Activated gamma-delta T cell (primary cell): ENCODE measurements around the gene KIAA1671.

ENCODE experiments used
- DNase-seq: peaks from one replicate; lab custom pipeline; 2025; lab: John Stamatoyannopoulos, UW

The KIAA1671 gene

DNA sequence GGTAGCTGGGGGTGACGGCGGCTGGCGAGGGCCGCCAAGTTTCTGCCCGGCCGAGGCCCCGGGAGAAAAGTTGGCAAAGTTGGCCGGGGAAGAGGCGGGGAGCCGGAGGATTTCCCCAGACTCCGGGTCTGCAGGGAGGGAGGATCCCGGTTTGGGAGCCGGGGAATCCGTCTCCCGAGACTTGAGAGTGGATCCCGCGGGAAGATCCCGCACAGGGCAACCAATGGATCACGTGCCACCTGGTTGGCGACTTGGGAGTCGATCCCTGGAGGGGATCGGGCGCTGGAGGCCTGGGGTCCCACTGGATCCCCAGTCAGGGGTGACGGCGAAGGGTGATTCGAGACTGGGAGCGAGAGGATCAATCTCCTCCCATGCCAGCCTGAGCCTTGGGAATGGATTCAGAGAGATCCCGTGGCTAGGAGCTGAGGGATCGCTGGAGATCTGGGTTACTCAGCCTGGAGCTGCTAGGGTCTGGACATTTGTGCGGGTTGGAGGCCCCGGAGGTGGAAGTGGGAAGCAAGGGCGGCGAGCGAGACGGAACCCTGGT, 394 bp downstream of the KIAA1671 start:
- DNase-seq = no peak

DNA sequence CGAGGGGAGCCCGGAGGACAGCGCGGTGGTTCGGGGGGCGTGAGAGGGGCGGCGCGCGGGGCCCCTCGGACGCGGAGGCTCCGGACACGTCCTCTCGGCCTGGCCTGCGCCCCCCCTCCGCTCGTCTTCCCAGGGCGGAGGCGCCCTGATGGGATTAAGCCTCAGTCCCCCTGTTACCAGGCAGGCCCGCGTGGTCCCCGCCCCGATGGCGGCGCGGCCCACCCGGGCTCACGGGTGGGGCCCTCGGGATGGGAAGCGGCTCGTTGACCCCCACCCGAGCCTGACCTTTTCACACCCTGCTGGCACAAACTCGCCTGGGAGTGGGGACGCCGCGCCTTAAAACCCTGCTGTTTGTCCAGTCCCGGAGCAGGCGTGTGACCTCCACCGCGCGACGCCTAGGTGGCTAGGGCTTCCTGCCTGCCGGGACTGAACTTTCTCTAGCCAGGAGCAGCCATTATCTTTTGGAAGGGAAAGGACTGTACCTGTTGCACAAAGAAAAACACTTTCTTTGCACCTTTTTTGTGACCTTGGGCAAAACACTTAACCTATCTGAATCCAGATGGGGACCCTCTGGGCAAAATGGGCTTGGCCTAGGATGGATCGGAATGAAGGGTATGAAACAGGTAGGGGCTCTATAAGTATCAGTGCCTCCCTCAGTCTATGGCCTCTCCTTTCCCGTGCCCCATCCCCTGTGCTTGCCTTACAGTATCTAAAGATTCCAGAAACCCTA, 1.0 kb downstream of the KIAA1671 start:
- DNase-seq = no peak

DNA sequence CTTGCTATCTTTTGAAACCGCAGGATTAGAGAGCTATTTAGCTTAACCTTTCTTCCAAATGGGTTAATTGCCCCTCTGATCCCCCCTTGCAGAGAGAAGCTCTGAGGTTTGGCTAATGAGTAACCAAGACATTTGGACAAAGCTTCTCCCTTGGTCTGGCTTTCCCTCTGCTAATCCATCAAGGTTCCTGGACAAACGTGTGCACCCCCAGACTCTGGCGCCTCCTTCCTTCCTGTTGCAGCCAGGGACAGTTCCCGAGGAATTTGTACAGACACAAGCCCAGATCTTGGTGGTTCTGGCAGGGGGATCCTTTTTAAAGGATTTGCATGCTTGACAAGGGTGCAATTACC, 1.6 kb downstream of the KIAA1671 start:
- DNase-seq = no peak

DNA sequence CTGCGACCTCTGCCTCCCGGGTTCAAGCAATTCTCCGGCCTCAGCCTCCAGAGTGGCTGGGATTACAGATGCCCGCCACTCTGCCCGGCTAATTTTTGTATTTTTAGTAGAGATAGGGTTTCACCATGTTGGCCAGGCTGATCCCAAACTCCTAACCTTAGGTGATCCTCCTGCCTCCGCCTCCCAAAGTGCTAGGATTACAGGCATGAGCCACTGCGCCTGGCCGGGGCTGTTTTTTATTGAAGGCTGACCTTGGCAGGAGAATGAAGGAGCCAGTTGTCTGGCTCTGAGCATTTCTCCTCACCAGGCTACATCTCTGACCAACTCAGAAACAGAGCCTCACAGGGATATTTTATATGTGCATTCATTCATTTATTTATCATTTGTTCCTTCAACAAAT, 2.3 kb downstream of the KIAA1671 start:
- no peak for DNase-seq

DNA sequence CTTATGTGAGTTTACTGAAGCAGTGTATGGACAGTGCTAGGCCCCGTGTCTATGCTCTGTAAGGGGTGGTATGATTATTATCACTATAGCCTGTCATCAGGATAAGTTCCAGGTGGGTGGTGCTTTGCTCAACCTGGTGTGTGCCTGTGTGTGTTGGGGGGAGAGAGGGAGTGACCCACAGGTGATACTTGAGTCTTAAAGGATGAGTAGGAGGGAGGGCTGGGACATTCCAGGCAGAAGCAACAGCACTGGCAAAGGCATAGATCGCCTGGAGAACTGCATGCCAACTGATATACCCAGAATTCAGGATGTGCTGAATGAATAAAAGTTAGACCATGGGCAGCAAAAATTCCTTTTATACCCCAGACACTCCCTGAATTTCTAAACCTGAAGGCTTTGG, 4.5 kb downstream of the KIAA1671 start:
- DNase-seq = no peak

DNA sequence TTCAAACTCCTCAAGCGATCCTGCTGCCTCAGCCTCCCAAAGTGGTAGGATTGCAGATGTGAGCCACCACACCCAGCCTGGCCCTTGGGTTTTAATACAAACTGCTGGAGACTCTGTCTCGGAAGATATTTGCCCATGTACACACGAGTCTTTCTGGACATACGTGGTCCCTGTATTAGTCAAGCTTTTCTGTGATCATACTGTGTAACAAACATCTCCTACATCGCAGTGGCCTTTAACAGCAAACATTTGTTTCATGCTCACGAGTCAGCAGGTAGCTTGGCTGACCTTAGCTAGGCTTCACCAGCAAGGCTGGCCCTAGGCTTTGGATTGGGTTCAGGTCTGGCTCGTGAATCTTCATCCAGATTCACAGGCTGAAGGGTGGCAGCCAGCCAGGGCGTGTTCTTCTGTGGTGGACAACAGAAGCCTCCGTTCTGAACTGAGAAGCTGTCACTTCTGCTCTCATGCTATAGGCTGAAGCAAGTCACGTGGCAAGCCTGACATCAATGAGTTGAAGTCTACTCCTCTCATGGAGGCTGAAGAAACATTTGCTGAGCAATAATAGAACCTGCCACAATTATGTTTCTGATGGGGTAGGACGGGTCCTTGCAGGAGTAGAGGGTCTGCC, 8.8 kb downstream of the KIAA1671 start:
- DNase-seq = no peak

DNA sequence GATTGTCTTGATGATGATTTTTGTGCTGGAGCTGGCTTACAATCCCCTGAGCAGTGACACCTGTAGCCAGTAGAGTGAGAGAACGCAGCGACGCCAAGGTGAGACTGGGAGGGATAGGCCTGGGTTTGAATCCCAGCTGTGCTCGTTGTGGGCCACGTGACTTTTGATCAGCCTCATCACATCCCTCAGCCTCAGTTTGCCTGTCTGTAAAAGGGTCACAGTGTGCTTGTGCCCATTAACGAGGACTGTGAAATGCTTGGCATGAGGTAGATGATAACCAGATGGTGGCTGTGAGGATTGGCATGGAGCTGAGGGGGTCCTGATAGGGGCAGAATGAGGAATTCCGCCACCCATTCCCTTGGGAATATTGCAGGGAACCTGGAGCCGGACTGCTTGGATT, 9.6 kb downstream of the KIAA1671 start:
- no peak for DNase-seq

DNA sequence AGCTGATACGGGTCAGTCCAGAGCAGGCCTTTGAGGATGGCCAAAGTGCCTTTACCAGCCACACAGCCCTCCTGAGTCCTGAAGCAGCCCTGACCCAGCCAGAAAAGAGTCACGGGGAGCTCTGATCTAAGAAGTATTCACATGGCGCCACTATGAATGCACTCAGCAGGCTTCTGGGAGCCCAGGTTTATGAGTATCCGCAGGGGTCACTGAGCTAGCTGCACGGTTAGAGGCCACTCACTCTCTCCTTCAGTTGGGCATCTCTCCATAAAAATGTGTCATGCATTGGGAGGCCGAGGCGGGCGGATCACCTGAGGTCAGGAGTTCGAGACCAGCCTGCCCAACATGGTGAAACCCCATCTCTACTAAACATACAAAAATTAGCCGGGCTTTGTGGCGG, 10.3 kb downstream of the KIAA1671 start:
- DNase-seq = no peak

DNA sequence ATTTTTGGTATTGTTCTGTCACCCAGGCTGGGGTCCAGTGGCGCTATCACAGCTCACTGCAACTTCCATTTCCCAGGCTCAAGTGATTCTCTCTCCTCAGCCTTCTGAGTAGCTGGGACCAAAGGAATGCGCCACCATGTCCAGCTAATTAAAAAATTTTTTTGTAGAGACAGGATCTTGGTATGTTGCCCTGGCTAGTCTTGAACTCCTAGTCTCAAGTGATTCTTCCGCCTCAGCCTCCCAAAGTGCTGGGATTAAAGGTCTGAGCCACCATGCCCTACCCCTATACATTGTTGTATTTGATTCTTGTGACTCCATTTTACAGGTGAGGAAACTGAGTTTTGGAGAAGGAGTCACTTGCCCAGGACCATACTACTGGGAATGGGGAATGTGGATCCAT, 11.9 kb downstream of the KIAA1671 start:
- DNase-seq = no peak

DNA sequence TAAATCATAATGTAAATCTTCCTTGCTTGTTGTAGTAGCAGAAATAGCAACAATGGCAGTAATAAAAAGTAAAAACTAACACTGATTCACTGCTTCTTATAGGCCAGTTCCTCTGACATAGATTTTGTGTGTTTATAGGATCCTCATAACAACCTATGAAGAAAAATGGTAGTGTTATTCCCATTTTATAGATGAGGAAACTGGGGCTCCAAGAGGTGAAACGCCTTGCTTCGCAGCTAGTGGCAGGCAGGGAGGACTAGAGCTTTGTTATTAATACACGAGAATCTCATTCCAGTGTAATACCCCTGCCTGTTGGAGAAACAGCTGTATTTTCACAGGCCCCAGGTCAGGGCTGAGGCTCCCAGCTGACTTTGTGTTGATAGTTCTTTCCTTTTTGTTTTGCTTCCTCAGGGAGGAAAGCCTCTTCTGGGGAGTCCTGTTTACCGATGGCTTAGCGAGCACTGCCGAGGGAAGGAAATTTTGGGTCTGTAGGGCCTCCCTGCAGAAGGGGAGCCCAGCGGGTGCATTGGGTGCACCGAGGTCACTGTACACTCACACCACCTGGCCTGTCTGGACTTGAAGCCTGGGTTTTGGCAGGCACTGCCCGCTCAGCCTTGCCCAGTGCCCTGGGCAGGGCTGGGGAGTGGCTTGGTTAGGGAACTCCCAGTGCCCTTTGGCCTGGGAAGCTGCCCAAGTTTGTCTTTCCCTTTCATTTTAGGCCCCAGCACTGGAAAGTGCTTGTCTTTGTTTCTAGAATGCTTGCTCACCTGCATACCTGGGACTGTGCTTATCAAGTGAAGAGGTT, 13.5 kb downstream of the KIAA1671 start:
- DNase-seq = no peak

DNA sequence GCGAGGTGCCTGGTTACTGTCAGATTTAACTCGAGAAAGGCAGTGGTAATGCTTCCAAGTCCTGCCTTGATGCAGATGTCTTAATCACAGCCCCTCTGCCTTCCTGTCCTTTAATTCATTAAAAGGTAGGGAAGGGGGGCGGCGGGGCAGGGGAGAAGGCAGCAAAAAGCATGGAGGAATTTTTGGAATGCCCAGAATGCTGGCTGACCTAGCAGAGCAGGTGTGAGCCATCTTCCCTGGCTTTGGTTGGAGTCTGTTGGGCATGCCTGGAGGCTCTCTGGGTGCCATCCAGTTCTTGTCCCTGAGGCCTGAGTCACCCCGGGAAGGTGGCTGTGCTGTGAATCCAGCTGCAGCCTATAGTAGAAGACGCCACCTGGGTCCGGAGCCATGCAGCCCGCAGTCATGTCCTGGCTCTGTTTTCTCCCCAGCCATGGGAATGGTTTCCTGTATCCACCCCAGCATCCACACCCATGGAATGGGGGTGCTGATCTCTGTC, 15.6 kb downstream of the KIAA1671 start:
- no peak for DNase-seq

DNA sequence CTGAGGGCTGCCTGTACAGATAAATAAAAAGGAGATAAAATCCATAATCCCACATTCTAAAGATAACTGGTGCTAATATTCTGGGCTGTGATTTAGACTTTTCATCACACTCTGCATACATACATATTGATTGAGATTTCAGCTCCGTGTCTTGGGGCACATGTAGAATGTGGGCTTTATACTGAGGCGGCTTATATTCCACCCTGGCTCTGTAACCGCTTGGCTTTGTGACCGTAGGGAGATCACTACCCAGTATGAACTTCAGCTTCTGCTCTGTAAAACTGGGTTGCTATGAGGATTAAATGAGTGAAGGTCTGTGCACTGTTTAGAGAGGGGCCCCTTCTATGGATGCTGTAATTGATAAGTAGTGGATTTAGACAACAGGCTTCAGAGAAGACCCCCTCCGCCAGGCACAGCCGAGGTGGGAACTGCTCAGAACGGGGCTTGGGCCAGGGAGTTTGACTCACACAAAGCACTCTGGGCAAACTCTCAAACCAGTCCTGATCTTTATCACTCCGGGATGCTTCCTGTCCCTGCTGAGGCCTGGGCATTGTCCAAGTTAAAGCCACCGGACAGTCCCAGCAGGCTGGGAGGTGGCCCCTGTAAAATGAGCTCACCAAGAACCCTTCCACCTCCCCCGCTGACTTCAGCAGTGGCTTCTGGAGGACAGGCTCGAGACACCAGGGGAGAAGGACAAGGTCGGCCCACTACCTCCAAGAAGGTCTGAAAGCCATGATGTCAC, 17.2 kb downstream of the KIAA1671 start:
- no peak for DNase-seq

DNA sequence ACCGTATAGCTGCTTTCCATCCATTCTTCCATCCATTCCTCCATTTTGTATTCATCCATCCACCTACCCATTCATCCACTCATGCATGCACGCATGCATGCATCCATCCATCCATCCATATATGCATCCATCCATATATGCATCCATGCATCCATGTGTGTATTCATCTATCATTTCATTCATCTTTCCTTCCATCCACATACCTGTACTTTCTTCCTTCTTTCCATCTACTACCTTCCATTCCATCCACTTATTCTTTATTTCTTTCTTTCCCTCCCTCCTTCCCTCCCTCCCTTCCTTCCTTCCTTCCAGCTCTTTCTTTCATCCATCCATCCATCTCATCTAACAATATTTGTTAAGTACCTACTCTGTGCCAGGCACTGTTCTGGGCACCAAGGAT, 19.9 kb downstream of the KIAA1671 start:
- no peak for DNase-seq

DNA sequence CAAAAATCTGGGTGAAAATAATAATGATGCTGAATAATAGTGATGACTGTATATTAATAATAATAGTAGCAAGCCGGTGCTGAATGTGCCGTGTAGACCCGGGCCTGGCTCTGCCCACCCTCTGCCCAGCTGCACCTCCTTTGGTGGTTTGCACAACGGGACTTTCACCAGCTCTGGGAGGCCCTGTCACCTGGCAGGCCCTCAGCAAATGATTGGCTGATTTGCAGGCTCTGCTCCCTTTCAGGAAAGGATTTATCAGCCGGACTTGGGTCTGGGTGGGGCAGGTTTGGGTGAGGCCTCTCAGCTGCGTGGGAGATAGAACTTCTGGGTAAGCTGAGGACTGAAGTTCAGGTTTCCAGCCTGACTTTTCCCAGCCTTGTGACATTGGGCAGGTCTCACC, 21.4 kb downstream of the KIAA1671 start:
- DNase-seq = no peak

DNA sequence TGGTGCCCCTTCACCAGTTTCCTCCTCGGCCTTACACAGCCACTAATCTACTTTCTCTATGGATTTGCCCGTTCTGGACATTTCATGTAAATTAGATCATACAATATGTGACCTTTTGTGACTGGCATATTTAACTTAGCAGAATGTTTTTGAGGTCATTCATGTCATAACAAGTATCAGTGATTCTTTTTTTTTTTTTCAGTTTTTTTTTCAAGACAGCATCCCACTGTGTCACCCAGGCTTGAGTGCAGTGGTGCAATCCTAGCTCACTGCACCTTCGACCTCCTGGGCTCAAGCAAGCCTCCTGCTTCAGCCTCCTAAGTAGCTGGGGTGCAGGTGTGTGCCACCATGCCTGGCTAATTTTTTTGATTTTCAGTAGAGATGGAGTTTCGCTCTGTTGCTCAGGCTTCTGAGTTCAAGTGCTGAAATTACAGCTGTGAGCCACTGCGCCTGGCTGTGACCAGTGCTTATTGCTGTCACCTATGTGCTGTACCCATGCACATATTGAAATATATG, 22.7 kb downstream of the KIAA1671 start:
- DNase-seq = no peak

DNA sequence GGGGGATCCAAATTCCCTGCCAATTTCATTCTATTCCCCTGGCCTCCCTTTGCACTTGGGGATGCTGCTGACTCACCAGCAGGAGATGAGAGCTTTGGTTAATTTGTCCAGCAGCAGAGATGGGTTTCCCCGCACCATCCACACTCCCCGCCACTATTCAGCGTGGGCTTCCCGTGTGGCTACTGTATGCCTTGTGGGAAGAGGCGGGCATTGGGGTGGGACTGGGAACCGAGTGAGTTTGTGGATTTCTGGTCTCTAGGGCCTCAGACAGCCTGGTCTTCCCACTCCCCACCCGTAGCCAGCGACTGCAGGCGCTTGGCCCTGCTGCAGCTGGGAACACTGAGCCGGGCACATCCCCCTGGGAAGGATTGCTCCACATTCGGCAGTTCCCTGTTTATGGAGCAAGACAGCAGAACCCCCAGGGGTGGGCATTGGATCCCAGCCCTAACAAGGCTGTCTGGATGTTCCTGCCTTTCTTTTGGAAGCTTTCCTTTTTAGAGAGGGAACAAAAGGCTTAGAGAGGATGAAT, 23.4 kb downstream of the KIAA1671 start:
- no peak for DNase-seq

DNA sequence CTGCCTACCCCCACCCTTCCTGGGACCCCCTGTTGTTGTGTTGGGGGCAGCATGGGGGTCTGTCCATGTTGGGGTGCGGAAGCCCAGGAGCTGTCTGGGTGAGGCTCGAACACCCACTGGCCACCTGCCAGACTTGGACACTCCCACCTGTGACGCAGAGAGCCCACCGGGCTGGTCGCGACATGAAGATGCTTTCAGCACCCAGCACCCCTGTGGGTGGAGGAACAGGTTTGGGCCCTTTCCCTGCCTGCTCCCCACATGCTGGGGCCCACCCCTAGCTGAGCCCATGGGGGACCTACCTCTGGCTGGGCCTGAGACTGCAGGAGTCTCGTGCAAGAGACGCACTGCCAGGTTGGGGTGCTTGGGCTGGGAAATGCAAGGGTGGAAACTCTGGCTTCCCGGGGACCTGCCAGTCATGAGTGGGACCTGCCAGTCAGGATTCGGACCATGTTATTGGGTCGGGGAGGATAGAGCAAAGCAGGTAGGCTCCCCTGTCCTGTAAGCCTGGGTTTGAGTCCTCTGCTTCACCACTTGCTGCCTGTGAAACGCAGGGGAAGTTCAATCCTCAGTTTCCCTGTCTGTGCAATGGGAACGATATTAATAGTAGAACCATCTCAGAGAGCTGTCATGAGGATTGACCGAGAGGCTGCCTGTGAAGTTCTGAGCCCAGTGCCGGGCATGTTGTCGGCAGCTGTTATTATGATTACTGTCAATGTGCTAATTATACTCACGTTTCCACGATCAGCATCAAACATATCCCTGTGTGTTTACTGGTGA, 24.1 kb downstream of the KIAA1671 start:
- DNase-seq = no peak

DNA sequence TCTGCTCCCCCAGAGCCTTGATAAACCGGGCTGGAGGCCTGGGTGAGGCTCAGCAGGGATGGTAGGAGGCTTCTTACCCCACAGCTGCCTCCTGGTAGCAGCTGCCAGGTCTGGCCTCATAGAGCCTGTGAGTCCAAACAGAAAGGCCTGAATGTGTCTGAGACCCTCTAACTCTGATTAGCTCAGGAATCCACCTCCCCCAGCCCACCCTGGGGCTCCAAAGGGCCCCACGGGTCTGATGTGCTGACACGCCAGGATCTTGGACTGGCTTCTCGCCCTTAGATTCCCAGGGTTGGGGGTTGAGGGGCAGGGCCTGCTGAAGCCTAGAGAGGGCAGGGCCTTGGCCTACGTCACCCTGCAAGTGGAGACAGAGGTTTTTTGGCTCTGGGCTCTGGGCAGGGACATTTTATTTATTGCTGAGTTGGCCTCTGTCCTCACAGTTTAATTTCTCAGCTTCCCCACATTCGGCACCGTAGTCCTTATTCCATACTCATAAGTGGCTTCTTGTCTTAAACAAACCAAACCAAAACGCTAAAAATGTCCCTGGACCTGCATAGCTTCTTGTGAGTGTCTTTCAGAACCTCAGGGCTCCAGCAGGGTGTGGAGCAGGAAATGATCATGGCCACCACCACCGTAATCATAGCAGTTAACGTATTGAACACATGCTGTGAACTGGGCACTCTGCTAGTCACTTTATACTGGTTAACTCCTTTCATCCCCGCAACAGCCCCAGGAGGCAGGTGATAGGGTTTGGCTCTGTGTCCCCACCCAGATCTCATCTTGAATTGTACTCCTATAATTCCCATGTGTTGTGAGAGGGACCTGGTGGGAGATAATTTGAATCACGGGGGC, 25.1 kb downstream of the KIAA1671 start:
- DNase-seq = no peak

DNA sequence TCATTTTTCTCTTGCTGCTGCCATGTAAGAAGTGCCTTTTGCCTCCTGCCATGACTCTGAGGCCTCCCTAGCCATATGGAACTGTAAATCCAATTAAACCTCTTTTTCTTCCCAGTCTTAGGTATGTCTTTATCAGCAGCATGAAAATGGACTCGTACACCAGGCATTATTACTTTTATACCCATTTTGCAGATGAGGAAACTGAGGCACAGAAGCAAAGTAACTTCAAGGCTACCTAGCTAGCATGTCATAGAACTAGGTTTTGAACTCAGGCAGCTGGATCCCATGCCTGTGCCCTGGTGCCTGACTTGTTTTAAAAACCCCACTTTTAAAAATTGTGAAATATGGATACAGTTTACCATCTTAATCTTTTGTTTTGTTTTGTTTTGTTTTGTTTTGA, 25.8 kb downstream of the KIAA1671 start:
- DNase-seq = no peak

DNA sequence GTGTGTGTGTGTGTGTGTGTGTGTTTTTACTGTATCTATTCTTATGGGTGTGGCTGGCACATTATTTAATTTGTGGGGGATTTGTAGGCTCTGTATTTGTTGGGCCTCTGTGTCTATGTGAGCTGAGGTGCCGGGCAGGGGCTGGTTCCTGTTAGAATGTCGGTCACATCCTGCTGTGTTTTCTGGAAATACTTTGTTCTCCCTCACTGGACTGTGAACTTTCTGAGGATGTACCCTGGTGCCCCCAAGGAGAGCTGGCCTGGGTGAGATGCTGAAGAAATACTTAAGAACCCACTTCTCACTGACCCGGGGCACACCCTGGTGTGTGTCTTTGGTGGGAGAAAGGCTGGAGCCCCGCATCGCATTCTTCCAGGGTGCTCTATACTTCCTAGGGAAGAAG, 28.6 kb downstream of the KIAA1671 start:
- DNase-seq = no peak
